Left forelimb (tissue), 1 donor: Measurements from ENCODE around the gene ANKRD55.
"Not testable (repeated sequence)": the region's sequence is repeated elsewhere in the genome, so short reads cannot be mapped to it uniquely, and the experiment has no call there.

Experiments used
- DNase-seq: peaks from one replicate; pipeline ENCODE4 v3.0.0-alpha.2; 2018; ENCODE audit warnings: low spot score

ANKRD55 gene

DNA sequence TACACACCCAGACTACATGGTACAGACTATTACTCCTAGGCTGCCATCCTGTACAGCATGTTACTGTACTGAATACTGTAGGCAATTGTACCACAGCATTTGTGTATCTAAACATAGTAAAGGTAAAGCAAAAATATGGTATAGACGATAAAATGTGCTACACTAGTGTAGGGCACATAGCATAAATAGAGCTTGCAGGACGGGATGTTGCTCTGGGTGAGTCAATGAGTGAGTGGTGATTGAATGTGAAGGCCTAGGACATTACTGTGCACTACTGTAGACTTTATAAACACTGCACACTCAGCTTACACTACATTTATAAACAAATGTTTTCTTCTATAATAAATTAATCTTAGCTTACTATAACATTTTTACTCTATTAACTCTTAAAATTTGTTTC is 25.6 kb downstream of the ANKRD55 start:
- DNase-seq: no peak

DNA sequence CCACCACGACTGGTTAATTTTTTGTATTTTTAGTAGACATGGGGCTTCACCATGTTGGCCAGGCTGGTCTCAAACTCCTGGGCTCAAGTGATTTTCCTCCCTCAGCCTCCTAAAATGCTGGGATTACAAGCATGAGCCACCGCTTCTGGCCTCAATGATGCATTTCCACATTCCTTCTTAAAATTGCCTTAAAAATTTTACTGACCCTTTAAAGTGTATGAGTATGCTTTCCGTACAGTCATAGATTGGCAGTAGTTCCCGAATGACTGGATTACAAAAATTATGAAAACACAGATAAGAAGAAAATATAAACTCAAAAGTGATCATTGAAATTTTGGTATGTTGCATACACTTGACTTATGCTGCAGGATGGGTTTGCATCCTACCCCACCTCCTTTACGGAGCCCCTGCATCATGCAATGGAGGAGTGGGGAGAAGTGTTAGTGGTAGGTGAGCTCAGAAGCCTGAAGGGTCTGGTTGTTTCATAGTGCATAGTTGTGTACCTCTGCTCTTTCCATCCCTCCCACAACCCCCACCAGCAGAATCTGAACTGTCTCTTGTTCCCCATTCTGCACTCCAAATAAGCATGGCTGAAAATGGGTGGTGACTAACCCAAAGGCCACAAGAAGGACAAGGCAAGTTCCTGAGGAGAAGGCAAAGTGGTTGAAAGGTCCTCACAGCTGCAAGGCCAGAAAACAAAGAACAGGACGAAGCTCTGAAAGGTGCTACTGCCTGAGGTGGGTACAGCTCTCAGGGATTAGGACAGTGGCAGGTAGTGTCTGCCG is 26.8 kb downstream of the ANKRD55 start:
- DNase-seq: no peak

DNA sequence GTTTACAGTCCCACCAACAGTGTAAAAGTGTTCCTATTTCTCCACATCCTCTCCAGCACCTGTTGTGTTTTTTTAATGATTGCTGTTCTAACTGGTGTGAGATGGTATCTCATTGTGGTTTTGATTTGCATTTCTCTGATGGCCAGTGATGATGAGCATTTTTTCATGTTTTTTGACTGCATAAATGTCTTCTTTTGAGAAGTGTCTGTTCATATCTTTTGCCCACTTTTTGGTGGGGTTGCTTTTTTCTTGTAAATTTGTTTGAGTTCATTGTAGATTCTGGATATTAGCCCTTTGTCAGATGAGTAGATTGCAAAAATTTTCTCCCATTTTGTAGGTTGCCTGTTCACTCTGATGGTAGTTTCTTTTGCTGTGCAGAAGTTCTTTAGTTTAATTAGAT is 29.2 kb downstream of the ANKRD55 start:
- not testable (repeated sequence) for DNase-seq

DNA sequence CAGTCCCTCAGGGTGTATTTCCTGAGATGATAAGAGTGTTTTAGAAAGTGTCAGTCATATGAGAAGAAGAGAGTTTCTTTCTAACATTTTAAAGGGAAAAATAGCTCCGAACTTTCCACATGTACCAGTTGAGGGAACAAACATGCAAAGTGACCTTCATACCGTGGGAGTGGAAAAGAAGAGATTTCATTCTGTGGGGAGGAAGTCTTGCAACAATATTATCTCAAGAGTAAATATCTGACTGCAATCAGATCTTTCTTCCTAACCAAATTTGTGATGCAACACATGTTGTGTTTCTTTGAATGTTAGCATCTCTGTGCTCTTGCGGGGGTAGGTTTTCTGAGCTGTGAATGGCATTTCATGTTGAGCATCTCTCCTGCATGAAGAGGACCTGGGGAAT is 30.6 kb downstream of the ANKRD55 start:
- no peak for DNase-seq

DNA sequence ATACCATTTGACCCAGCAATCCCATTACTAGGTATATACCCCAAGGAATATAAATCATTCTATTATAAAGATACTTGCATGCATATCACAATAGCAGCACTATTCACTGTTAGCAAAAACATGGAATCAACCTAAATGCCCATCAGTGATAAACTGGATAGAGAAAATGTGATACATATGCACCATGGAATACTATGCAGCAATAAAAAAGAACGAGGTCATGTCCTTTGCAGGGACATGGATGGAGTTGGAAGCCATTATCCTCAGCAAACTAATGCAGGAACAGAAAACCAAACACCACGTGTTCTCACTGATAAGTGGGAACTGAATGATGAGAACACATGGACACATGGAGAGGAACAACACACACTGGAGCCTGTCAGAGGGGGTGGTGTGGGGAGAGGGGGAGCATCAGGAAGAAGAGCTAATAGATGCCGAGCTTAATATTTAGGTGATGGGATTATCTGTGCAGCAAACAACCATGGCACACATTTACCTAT is 31.3 kb downstream of the ANKRD55 start:
- not testable (repeated sequence) for DNase-seq

DNA sequence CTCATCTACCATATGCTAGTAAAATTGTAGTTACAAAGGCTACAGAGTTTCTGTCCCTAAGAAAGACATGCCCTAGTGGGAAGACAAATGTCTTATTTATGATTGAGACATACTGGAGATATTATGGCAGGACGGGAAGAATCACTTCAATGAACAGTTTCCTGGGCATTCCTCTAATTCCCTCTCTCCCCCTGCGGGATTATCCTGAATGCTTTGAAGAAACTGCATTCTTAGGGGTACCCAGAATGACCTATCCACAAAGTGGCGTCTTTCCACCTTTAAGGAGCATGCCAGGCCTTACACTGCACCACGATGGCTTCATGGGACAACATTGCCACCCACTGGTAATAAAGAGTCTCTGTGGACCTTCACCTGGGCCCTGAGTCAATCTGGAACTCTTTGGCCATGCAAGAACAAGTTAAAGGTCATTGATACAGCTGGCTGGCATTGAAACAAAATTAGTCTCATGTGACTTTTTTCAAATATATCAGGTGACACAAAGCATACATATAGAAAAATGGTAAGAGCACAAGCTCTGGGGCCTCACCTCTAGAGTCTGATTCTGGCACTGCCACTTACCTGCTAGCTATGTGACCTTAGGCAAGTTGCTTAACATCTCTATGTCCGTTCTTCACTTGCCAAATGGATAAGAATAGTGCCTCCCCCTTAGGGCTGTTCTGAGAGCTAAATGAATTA is 32.0 kb downstream of the ANKRD55 start:
- no peak for DNase-seq

DNA sequence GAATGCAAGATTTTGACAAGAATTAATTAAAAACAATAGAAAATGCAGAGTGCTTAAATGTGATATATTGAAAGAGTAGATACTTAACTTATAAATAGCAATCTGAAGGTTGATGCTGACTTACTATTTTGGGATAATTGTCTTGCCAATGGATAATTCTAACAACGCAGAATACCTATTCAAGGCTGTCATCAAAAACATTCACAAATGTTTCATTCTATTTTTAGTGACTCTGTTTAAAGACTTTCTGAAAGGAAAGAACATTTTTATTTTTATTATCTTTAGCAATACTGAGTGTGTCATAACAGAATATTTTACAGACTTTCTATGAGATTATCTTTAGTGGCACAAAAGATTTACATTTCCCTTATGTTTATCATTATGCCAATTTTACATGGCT is 38.1 kb downstream of the ANKRD55 start:
- DNase-seq: no peak

DNA sequence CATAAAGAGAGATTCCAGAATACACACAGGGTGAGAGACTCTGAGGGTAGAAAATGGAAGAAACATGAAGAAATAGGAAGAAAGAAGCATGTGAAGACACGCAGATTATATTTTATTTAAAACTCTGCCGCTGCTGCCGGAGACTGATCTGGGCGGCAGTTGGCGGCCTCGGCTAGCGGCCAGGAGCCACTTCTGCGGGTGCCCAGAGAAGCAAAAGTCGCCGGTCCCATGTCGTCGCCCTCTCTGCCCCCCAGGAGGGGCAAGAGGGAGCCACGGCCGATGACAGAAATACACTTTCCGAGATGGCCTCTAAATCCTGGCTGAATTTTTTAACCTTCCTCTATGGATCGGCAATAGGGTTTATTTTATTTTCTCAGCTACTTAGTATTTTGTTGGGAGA is 40.9 kb downstream of the ANKRD55 start:
- DNase-seq: no peak

DNA sequence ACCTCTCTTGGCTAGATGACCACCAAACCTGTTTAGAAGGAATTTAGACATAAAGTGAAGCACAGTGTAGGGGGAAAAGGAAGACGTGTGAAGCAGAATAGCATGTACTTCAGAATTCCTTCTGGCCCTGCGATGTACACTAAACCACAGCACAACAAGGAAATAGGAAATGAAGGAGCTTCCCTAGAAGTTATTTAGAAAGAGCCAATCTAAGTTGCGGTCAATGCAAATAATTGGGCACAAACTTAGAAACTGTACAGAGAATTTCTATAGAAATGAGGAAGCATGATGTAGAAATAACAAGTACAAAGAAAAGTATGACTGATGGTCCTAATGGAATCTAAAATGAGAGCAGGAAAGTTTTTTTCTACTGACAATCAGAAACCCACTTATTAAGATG is 41.5 kb downstream of the ANKRD55 start:
- no peak for DNase-seq

DNA sequence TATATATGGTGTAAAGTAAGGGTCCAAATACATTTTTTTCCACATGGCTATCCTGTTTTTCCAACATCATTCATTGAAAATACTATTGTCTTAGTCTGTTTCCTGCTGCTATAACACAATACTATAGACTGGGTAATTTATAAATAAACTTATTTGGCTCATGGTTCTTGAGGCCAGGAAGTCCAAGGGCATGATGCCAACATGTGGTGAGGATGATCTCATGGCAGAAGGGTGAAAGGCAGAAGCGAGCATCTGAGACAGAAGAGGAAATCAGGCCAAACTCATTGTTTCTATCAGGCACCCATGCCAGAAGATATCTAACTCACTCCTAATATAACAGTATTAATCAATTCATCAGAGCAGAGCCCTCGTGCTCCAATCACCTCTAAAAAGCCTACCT is 42.6 kb downstream of the ANKRD55 start:
- DNase-seq: no peak

DNA sequence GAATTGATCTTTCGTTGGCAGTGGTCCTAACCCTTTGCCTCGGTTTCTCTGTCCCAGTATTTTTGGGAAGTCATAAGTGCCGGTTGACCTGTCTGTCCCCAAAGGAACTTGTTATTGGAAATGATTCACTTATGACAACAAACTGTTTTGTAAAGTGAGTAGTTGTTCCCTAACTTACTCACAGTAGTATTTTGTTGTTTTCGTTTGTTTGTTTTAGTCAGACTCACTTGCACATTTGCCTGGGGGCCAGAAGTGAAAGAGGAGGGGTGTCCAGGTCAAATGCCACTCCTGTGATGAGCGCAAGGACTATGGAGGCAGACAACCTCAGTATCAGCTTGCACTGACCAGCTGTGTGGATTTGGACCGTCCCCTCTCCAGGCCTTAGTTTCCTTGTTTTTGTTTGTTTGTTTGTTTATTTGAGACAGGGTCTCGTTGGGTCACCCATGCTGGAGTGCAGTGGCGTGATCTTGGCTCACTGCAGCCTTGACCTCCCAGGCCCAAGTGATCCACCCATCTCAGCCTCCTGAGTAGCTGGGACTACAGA is 47.3 kb downstream of the ANKRD55 start:
- DNase-seq: no peak

DNA sequence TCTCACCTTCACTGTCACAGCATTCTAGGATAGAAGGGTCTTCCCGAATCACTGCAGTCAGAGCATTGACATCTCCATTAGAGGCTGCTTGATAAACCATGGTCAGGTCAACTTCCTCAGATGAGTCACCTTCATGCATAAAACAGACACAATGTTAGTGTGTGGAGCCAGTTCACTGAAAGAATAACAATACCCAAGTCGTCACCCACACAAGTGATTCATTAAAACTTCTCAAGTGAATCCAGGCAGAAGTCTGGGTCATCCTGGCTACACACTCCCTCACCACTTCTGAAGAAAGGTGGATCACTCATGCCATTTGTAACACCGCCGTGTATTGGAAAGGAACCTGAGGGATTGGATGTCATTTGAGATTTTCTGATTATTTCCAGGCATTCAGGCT is 49.6 kb downstream of the ANKRD55 start:
- no peak for DNase-seq

DNA sequence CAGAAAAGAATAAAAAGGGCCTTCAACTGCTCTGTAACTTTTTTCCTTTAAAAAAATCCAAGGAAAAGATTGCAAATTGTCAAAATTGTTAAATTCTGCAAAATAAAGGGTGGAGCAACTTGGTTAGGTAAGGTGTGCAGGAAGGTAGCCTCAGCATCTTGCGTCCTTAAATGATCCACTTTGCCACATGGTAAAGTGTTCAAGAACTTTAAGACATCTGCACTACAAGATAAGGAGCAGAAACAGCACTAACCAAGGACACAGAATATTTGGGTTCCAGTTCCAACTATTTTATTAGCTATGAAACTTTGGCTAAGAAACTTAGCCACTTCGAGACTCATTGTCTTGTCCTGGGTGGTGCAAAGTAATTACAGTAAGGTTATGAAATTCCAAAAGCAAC is 53.7 kb downstream of the ANKRD55 start:
- no peak for DNase-seq

DNA sequence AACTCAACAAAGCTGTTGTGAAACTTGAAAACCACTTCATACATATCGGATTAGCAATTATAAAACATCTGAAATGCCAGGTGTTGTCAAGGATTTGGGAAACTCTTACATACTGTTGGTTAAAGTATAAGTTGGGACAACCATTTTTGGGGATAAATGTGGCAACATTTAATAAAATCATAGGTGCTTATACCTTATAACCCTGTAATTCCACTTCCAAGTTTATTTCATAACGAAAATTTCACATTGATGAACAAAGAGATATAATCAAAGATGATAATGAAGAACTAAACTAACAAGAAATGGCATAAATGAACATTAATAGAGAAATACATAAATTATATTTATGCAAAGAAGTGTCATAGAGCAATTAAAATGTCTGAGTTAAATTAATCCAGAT is 54.3 kb downstream of the ANKRD55 start:
- DNase-seq: no peak

DNA sequence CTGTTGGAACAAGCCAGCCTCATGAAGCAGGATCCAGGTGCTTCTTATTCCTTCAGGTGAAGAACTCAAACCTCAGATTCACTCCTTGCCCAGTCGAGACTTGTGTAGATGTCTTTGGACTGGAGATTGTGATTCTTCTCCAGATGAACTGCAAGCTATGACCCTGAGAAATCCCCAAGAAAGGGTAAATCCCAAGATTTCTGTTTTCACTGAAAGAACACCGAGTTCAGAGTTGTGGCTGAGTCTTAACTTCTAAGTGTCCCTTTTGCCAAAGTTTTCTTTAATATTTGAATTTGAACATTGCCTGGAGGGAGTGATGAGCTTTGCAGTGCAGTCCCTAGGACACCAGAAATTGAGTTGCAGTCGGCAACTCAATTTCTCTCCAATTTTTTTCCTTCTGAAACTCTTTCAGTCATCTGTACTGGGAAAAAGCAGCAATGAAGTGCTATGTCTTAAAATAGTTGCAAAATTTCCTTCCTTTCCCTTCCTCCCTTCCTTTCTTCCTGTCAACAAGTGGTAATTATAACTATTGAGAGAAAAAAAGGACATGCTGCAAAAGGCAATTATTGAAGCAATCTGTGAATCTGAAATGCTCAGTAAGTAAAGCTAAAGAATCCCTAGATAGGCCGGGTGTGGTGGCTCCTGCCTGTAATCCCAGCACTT is 56.1 kb downstream of the ANKRD55 start:
- no peak for DNase-seq

DNA sequence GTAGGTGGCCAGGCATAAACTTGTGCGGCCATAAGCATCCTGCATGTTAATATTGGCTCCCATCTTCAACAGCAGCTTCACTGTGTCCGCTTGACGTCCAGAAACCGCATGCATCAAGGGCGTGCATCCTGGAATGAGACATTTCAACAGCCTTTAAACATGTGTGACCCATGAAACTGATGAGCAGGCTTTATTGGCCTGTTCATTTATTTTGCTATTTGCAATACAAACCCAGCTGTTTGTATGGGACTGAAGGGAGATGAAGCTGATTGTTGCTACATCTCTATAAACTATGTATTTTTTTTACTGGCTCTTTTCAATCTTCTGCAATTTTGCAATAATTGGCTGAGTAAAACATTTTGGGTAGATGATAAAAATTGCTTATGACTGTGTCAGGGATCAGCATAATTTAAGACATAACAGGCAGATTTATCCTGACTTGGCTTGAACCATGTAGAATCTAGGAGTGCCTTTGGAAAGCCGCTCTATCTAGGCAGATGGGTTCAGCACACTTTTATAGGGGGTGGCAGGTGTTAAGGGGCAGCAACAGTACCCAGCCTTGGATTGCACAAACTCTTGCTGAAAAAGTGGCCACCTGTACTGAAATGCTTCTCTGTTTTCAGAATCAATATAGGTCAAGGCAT is 56.9 kb downstream of the ANKRD55 start:
- no peak for DNase-seq

DNA sequence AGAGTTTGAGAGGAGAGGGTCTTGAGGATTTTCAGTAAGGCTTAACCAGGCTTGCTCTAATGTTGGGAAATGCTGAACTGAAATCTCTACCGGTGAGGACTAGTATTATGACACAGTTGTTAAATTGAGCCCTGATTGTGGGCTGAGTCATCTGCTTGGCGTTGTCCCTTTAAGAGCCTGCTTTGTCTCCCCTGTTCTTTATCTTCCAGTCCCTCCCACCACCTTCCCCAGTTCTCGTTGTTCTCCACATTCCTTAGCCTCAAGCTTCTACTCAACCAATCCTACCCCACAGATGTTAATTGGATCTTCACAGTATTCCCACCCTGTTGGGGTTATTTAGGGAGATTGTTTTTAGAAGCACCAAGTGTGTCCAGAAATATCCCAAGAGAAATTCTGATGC is 57.6 kb downstream of the ANKRD55 start:
- no peak for DNase-seq

DNA sequence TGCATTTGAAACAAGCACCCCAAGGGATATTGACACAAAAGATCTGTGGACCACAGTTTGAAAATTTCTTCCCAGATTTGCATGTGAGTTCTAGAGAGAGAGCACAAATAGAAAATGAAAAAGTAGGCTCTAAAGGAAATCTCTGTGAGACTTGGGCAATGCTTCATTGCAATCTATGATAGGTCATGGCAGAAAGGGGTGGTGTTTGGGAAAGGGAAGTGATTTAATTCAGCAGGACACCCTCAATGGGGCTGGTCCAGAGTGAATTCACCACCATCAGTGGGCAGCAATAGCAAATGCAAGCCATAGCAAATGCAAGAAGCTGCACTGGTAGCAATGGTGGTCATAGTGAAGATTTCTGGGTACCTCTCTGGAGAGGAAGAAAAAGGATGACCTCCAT is 58.1 kb downstream of the ANKRD55 start:
- no peak for DNase-seq

DNA sequence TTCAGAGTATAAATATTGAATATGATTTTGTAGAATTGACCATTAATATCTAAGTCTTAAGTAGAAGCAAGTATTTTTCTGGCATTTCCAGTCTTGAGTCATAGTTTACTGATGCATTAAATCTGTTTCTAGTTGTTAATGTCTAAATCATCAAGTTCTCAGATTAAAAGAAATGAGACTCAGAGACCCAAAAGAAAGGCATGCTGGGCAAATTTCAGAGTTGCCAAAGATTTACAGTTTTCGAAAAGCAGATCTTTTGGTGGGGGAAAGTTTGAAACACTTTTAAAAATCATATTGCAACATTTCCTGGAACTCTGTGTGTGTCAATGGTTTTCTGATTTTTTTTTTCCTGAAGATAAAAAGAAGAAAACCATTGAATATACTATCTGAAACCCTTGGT is 60.9 kb downstream of the ANKRD55 start:
- DNase-seq: no peak

DNA sequence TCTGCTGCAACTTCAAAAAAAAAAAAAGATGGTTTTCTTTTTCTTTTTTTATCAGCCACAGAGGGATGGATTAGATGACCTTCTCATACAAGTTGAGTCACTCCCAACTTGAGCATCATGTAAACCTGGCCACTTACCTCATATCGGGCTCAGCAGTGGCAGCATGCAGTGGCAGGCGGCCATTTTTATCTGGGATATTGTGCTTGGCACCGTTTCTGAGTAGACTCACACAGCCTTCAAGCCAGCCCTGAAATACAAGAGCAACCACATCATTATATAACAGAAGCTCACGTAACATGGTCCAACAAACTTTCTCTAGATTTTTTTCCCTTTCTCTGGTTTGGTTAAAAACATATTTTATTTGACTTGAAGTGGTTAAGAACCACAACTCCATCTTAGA is 62.6 kb downstream of the ANKRD55 start:
- DNase-seq: no peak

DNA sequence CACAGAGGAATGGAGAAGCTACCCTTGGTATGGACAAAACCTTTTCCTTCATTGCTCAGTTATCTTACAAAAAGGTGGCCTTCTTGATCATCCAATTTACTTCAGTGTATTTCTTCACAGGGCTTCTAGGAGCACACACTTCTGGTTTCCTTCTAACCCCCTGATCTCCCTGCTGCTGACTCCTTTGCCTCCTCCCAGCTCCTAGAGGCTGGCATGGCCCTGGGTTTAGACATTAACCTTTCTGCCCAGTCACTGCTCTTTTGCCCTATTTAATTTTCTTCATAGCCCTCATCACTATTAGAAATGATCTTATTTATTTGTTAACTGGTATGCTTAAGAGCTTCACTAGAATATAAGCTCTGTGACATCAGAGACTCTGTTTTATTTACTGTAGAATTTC is 63.2 kb downstream of the ANKRD55 start:
- DNase-seq: no peak

DNA sequence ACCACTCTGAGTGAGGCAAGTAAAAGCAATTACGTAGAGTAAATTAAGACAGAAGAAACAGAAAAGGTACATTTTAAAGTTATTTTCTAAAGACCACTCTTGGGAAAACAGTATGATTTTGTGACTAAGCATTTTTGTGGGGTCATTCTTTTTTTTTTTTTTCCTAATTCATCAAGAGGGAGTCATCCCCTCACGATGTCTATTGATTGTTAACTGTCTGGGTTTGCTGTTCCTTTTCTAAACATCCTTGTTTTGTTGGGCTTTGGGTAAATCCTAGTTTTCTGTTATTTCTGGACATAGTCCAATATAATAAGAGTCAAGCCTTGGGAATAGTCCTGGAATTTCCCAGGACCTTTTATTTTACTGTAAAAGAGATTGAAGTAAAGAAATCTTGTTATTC is 63.8 kb downstream of the ANKRD55 start:
- no peak for DNase-seq
